NB4 (cell line): ENCODE results near the gene LENG8.
"Not testable (repeated sequence)": the region's sequence is repeated elsewhere in the genome, so short reads cannot be mapped to it uniquely, and the experiment has no call there.

Source experiments
- DNase-seq: peaks from one replicate; pipeline ENCODE4 v3.0.0; 2010; ENCODE audit warnings: low read depth
- H3K4me3 ChIP-seq: one replicate; pipeline ENCODE4 v1.5.1; 2011; ENCODE audit warnings: mild to moderate bottlenecking, low read depth, low read length, moderate library complexity
- MYC ChIP-seq: IDR thresholded peaks from 2 replicates; pipeline ENCODE4 v1.6.1; 2011; ENCODE audit warnings: low read depth, low read length
- POLR2A ChIP-seq: IDR thresholded peaks from 2 replicates; pipeline ENCODE4 v1.6.1; 2011; ENCODE audit warnings: mild to moderate bottlenecking; ENCODE audit not compliant: insufficient read length; ENCODE audit errors: extremely low read depth
- TF ChIP-seq, protein P1 (sequence below): IDR thresholded peaks from one replicate; pipeline ENCODE4 v1.5.1; 2012; ENCODE audit warnings: low read depth, low read length
- TF ChIP-seq, protein P2 (sequence below): IDR thresholded peaks from 2 replicates; pipeline ENCODE4 v1.6.1; 2011; ENCODE audit warnings: low read depth, low read length

Gene LENG8

DNA sequence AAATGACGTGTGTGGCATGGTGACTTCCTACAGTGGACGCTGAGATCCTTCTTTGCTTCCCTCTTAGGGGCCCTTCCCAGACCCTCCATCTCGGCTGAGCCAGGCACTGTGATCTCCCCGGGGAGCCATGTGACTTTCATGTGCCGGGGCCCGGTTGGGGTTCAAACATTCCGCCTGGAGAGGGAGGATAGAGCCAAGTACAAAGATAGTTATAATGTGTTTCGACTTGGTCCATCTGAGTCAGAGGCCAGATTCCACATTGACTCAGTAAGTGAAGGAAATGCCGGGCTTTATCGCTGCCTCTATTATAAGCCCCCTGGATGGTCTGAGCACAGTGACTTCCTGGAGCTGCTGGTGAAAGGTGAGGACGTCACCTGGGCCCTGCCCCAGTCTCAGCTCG lies 58.8 kb downstream of the LENG8 start:
- H3K4me3 ChIP-seq = no peak overlapping the region
- no peak for DNase-seq
- TF ChIP-seq, protein P1, sequence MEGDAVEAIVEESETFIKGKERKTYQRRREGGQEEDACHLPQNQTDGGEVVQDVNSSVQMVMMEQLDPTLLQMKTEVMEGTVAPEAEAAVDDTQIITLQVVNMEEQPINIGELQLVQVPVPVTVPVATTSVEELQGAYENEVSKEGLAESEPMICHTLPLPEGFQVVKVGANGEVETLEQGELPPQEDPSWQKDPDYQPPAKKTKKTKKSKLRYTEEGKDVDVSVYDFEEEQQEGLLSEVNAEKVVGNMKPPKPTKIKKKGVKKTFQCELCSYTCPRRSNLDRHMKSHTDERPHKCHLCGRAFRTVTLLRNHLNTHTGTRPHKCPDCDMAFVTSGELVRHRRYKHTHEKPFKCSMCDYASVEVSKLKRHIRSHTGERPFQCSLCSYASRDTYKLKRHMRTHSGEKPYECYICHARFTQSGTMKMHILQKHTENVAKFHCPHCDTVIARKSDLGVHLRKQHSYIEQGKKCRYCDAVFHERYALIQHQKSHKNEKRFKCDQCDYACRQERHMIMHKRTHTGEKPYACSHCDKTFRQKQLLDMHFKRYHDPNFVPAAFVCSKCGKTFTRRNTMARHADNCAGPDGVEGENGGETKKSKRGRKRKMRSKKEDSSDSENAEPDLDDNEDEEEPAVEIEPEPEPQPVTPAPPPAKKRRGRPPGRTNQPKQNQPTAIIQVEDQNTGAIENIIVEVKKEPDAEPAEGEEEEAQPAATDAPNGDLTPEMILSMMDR = no peak
- TF ChIP-seq MYC = no peak
- TF ChIP-seq, protein P2, sequence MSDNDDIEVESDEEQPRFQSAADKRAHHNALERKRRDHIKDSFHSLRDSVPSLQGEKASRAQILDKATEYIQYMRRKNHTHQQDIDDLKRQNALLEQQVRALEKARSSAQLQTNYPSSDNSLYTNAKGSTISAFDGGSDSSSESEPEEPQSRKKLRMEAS = no peak
- TF ChIP-seq POLR2A = no peak

DNA sequence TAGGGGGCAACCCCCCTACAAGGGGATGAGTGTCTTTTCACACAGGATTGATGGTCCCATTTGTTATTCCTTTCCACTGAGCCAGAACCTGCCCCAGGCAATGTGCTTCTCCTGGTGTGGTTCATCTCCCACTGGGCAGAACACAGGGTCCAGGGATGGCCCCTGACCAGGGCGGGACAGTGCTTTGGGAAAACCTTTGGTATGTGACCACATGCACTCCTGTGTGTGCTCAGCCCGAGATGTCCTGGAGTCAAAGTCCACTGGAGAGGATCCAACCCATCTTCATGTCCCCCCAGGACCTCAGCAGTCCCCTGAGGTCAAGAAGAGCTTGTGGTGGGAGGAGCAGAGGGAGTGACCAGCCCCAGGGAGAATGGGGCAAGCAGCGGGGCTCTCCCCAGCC lies 59.5 kb downstream of the LENG8 start:
- DNase-seq, H3K4me3 ChIP-seq: not testable (repeated sequence)

DNA sequence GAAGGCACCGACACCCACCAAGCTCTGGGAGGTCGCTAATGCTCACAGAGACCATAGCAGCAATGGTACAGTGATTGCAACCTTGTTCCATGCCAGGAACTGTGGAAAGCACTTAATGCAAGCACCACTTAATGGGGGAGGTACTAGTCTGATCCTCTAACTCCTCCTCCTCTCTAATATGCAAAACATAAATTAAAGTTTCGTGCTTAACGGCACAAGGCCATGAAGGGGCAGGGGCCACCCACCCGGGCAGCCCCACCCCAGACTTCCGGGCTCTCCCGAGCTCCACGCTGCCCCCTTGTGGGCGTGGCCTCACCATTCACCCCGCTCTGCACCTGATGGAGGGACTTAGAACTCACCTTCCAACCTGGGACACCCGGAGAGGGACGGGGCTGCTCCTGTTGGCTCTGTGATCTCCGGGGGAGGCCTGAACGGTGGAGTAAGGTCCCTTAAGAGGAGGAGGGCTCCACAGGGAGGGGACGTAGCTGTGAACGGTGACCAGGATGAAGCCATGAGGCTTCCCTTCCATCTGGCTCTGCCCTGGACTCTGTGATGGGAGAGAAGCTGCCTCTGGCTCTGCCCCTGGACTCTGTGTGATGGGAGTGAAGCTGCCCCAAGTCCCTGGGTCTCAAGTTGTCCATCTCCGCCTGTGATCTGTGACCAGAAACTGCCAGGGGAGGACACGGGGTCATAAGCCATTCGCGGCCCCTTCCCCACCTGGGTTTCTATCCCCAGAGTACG lies 60.4 kb downstream of the LENG8 start:
- not testable (repeated sequence) for DNase-seq, H3K4me3 ChIP-seq
